H1 (cell line): Measurements from ENCODE around the gene INHBB. TPM values are rescaled to one million over a fixed set of nuclear protein-coding genes. Genes with fewer than 3 reads are reported as not detected.

Experiments
- CTCF ChIA-PET: fragments of 300-600 bp; sonication (Branson Sonifier 250); formaldehyde crosslinking; loops from one replicate; lab custom pipeline; 2021; ENCODE audit not compliant: partially characterized antibody; lab: Charles Lee
- POLR2A ChIA-PET: fragments of 300-600 bp; sonication (Branson Sonifier 250); formaldehyde crosslinking; loops from one replicate; lab custom pipeline; 2021; ENCODE audit warnings: inconsistent platforms; ENCODE audit not compliant: partially characterized antibody; lab: Charles Lee
- DNase-seq, 2 experiments: peaks; one replicate each; pipeline versions ENCODE4 v3.0.0 to v3.0.0-alpha.2; 2010 to 2022; ENCODE audit warnings: low spot score in 2 of 2, low read depth in 1 of 2, mixed read lengths in 1 of 2
- FAIRE-seq: peaks from 2 replicates; lab custom pipeline; 2011; peaks lifted over from hg19 to GRCh38; lab: Jason Lieb, UNC
- H2AFZ ChIP-seq: 2 replicates; pipeline ENCODE4 v1.8.1; 2012; ENCODE audit warnings: low read length, inconsistent platforms
- H2AK5ac ChIP-seq: 2 replicates; pipeline ENCODE4 v1.6.1; 2013; ENCODE audit warnings: low read depth, low read length
- H2BK120ac ChIP-seq: replicated peaks from 2 replicates; pipeline ENCODE3; 2013; ENCODE audit warnings: low read depth, low read length, inconsistent platforms
- H2BK12ac ChIP-seq: 2 replicates; pipeline ENCODE4 v1.6.1; 2013; ENCODE audit warnings: low read depth, low read length
- H2BK15ac ChIP-seq: 2 replicates; pipeline ENCODE4 v1.6.1; 2013; ENCODE audit warnings: low read length
- H2BK20ac ChIP-seq: 2 replicates; pipeline ENCODE4 v1.6.1; 2013; ENCODE audit warnings: low read length
- H2BK5ac ChIP-seq: 2 replicates; pipeline ENCODE4 v1.6.1; 2013; ENCODE audit warnings: low read depth, low read length
- H3K14ac ChIP-seq: 2 replicates; pipeline ENCODE4 v1.6.1; 2013; ENCODE audit warnings: inconsistent platforms; ENCODE audit not compliant: insufficient read length
- H3K18ac ChIP-seq: 2 replicates; pipeline ENCODE4 v1.6.1; 2013; ENCODE audit warnings: low read length; ENCODE audit errors: extremely low read depth
- H3K23ac ChIP-seq: 2 replicates; pipeline ENCODE4 v1.6.1; 2013; ENCODE audit warnings: inconsistent platforms; ENCODE audit not compliant: insufficient read length
- H3K23me2 ChIP-seq: 2 replicates; pipeline ENCODE4 v1.6.1; 2013; ENCODE audit warnings: low read depth, low read length
- H3K27ac ChIP-seq: 2 replicates; pipeline ENCODE4 v1.6.1; 2011; ENCODE audit warnings: low read depth, low read length, inconsistent platforms
- H3K27me3 ChIP-seq, 4 experiments: replicated peaks in 1 of 4; 1 replicate in 1 of 4; 2 replicates in 3 of 4; pipeline versions ENCODE4 v1.6.1 to v1.8.1; 2011 to 2013; ENCODE audit warnings: low read length in 3 of 4, mild to moderate bottlenecking in 3 of 4, inconsistent platforms in 2 of 4, mixed read lengths in 2 of 4, moderate library complexity in 1 of 4; ENCODE audit not compliant: control insufficient read depth in 3 of 4, insufficient read depth in 3 of 4; ENCODE audit errors: extremely low read depth in 1 of 4
- H3K36me3 ChIP-seq, 4 experiments: 2 replicates each; pipeline versions ENCODE4 v1.6.1 to v1.8.1; 2011 to 2013; ENCODE audit warnings: mild to moderate bottlenecking in 4 of 4, low read length in 3 of 4, moderate library complexity in 2 of 4, control low read depth in 1 of 4, inconsistent platforms in 1 of 4; ENCODE audit not compliant: insufficient read depth in 4 of 4, control insufficient read depth in 2 of 4
- H3K4ac ChIP-seq: replicated peaks from 2 replicates; pipeline ENCODE3; 2013; ENCODE audit warnings: low read length, low read depth, mixed read lengths, inconsistent platforms; ENCODE audit not compliant: insufficient read length
- H3K4me1 ChIP-seq, 4 experiments: replicated peaks in 1 of 4; 1 replicate in 1 of 4; 2 replicates in 3 of 4; pipeline versions ENCODE4 v1.6.1 to v1.8.1; 2011 to 2013; ENCODE audit warnings: low read length in 3 of 4, inconsistent platforms in 2 of 4, mixed read lengths in 1 of 4; ENCODE audit not compliant: insufficient read depth in 4 of 4, control insufficient read depth in 3 of 4
- H3K4me2 ChIP-seq, 2 experiments: 2 replicates each; pipeline versions ENCODE4 v1.6.1 to v1.8.1; 2011 to 2013; ENCODE audit warnings: low read depth in 2 of 2, low read length in 2 of 2, control low read depth in 1 of 2, inconsistent platforms in 1 of 2, mild to moderate bottlenecking in 1 of 2; ENCODE audit not compliant: insufficient read depth in 1 of 2
- H3K4me3 ChIP-seq, 4 experiments: fragments of 200-600, 300-600 bp in 1 of 4; sonication (generic), shearing (Covaris generic), sonication (Bioruptor Twin) in 1 of 4; 2 replicates each; pipeline versions ENCODE4 v1.5.1 to v1.8.1; 2011 to 2016; ENCODE audit warnings: low read length in 4 of 4, low read depth in 3 of 4, control low read depth in 2 of 4, inconsistent platforms in 2 of 4, mild to moderate bottlenecking in 2 of 4, mixed read lengths in 1 of 4, moderate library complexity in 1 of 4; ENCODE audit not compliant: insufficient read depth in 2 of 4; ENCODE audit errors: extremely low read depth in 1 of 4
- H3K56ac ChIP-seq: replicated peaks from 2 replicates; pipeline ENCODE3; 2013; ENCODE audit warnings: low read depth, mild to moderate bottlenecking, mixed read lengths, low read length, inconsistent platforms; ENCODE audit not compliant: insufficient read length
- H3K79me1 ChIP-seq: 2 replicates; pipeline ENCODE4 v1.6.1; 2013; ENCODE audit warnings: low read depth, low read length, control low read depth
- H3K79me2 ChIP-seq, 2 experiments: 2 replicates each; pipeline versions ENCODE4 v1.6.1 to v1.8.1; 2012 to 2013; ENCODE audit warnings: low read length in 2 of 2, mild to moderate bottlenecking in 2 of 2, inconsistent platforms in 1 of 2; ENCODE audit not compliant: insufficient read depth in 2 of 2, control insufficient read depth in 1 of 2
- H3K9ac ChIP-seq, 4 experiments: replicated peaks in 1 of 4; 1 replicate in 1 of 4; 2 replicates in 3 of 4; pipeline versions ENCODE4 v1.6.1 to v1.8.1; 2011 to 2013; ENCODE audit warnings: low read depth in 3 of 4, low read length in 3 of 4, control low read depth in 2 of 4, mild to moderate bottlenecking in 2 of 4, moderate library complexity in 2 of 4, inconsistent platforms in 1 of 4; ENCODE audit errors: extremely low read depth in 1 of 4
- H3K9me3 ChIP-seq, 2 experiments: 2 replicates each; pipeline versions ENCODE4 v1.6.1 to v1.8.1; 2012 to 2013; ENCODE audit warnings: mild to moderate bottlenecking in 2 of 2, moderate library complexity in 2 of 2, control low read depth in 1 of 2, inconsistent platforms in 1 of 2, low read depth in 1 of 2, low read length in 1 of 2, mixed read lengths in 1 of 2; ENCODE audit not compliant: insufficient read depth in 2 of 2
- H4K20me1 ChIP-seq, 2 experiments: replicated peaks in 1 of 2; 2 replicates each; pipeline versions ENCODE3 to v1.8.1; 2011 to 2013; ENCODE audit warnings: inconsistent platforms in 2 of 2, low read length in 2 of 2, mild to moderate bottlenecking in 1 of 2; ENCODE audit not compliant: insufficient read depth in 2 of 2, control insufficient read depth in 1 of 2
- H4K5ac ChIP-seq: 2 replicates; pipeline ENCODE4 v1.6.1; 2013; ENCODE audit warnings: low read length, low read depth, mixed read lengths, inconsistent platforms; ENCODE audit not compliant: insufficient read length
- H4K8ac ChIP-seq: 2 replicates; pipeline ENCODE4 v1.8.0; 2013; ENCODE audit warnings: mild to moderate bottlenecking, moderate library complexity, low read length, inconsistent platforms; ENCODE audit not compliant: insufficient read depth; ENCODE audit errors: extremely low read depth
- H4K91ac ChIP-seq: replicated peaks from 2 replicates; pipeline ENCODE3; 2013; ENCODE audit warnings: low read length, mixed read lengths, inconsistent platforms; ENCODE audit not compliant: insufficient read length
- ASH2L ChIP-seq: fragments of 200-600, 300-600 bp; sonication (generic); IDR thresholded peaks from one replicate; pipeline ENCODE4 v1.7.1; 2017; ENCODE audit warnings: low read length
- CTBP2 ChIP-seq: IDR thresholded peaks from 2 replicates; pipeline ENCODE4 v1.7.0; 2011; ENCODE audit warnings: borderline replicate concordance, mild to moderate bottlenecking, moderate library complexity, mixed read lengths, low read length; ENCODE audit not compliant: insufficient read depth, insufficient read length
- EGR1 ChIP-seq: IDR thresholded peaks from 2 replicates; pipeline ENCODE4 v1.6.1; 2011; ENCODE audit warnings: low read depth, low read length, borderline replicate concordance
- EZH2 ChIP-seq: fragments of 200-600 bp; sonication (generic); IDR thresholded peaks from 2 replicates; pipeline ENCODE4 v1.7.1; 2012; ENCODE audit warnings: low read depth, mild to moderate bottlenecking, moderate library complexity, low read length, inconsistent platforms; ENCODE audit not compliant: severe bottlenecking
- GTF2F1 ChIP-seq: IDR thresholded peaks from 2 replicates; pipeline ENCODE4 v1.6.1; 2012; ENCODE audit warnings: low read depth, low read length, improper control_type of control experiment, borderline replicate concordance
- MAFK ChIP-seq: IDR thresholded peaks from 2 replicates; pipeline ENCODE4 v1.6.1; 2012; ENCODE audit warnings: low read depth, mild to moderate bottlenecking, improper control_type of control experiment, low read length
- NANOG ChIP-seq: IDR thresholded peaks from 2 replicates; pipeline ENCODE4 v1.6.1; 2011; ENCODE audit warnings: low read length, low read depth, mild to moderate bottlenecking, inconsistent platforms; ENCODE audit not compliant: insufficient read depth, poor library complexity, severe bottlenecking
- SIX5 ChIP-seq: IDR thresholded peaks from 2 replicates; pipeline ENCODE4 v1.6.1; 2011; ENCODE audit warnings: mild to moderate bottlenecking, low read depth, low read length
- YY1 ChIP-seq: IDR thresholded peaks from 2 replicates; pipeline ENCODE4 v1.6.1; 2011; ENCODE audit warnings: low read depth, mild to moderate bottlenecking, low read length
- WGBS, 2 experiments: shearing (Covaris generic) in 1 of 2; methylation state at CpG; one replicate each; pipeline versions ENCODE4 v1.1.6 to v1.1.7; 2013 to 2015; ENCODE audit warnings: low lambda C conversion rate in 2 of 2, mixed read lengths in 2 of 2, inconsistent platforms in 1 of 2, low coverage in 1 of 2, missing lambda C conversion rate in 1 of 2; ENCODE audit not compliant: insufficient replicate concordance in 2 of 2, insufficient coverage in 1 of 2, insufficient read length in 1 of 2; ENCODE audit errors: extremely low coverage in 1 of 2, missing lambda C conversion rate in 1 of 2; 5-methylcytosine and 5-hydroxymethylcytosine counted together
- polyA plus RNA-seq, 7 experiments: library from polyadenylated mRNA; depleted of rRNA in 3 of 7; stranded (reverse) in 5 of 7; unstranded in 2 of 7; fragments of >200 nt in 5 of 7; fragments of 200-250 nt in 2 of 7; gene quantifications; 1 replicate in 5 of 7; 2 replicates in 1 of 7; 4 replicates in 1 of 7; pipeline versions ENCODE4 v1.2.1 to v1.2.3, GENCODE V29; 2011 to 2013; ENCODE audit warnings: missing spikeins in 2 of 7, mixed read lengths in 2 of 7
- total RNA-seq: library from RNA; stranded (reverse); fragmentation: NEBNext Ultra II Directional; extraction: Animal tissue kit (Norgen Biotek cat#: 25700); gene quantifications from 2 replicates; pipeline ENCODE4 v1.2.1, GENCODE V29; 2021
- TF ChIP-seq, protein P1 (sequence below): IDR thresholded peaks from 2 replicates; pipeline ENCODE4 v1.6.1; 2012; ENCODE audit warnings: low read length, inconsistent platforms

The INHBB gene
- total and polyA plus RNA-seq, 2 of the 8 experiments (the other 6 are each of a cell fraction or from before 2014, with no cell fraction given) = 0.30 to 0.32 TPM

DNA sequence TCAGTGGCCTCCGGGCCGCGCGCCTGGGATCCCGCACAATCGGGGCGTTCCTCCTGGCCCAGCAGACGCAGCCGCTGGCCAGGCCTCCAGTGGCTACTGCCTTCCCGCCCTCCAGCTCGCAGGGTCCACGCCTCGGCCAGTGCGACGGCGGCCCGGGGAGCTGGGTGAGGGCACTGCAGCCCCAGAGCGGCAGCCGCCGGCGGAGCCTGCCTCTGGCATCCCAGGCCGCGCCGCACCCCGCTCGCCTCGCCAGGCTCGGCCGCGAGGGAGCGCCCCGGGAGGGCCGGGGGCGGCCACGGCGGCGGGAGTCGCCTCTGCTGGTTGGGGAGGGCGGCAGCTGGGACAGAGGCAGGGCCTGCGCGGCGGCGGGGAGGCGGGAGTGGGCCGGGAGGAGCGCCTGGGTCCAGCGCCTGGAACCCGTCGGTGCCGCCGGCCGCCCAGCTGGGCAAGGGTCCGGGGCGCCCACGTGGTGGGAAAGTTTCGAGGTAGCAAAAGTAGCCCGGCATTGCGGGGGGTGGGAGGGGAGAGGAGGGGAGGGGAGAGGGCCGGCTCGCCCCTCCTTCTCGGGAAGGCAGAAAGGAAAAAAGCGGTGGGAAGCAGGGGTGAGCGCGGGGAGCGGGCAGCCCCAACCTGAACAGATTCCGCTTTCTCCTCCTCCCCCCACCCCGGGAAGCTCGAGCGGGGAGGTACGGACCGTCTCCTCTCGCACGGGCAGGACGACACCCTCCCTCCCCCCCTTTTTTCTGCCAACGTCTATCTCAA, 1.5 kb upstream of the INHBB start:
- WGBS, 2 experiments = 3% methylated on average over 14 of the region's 75 CpGs; no CpG with 5 or more reads in 1 of the 2 experiments
- H3K18ac ChIP-seq = no peak overlapping the region
- H3K27me3 ChIP-seq = peaks cover 45 to 83% (median 74%) of the 10 kb centered on the region in 4 experiments
- H3K79me1 ChIP-seq = no peaks in the 10 kb centered on the region
- no peak overlapping the region for H2BK120ac ChIP-seq
- H2AFZ ChIP-seq = no peak overlapping the region
- H3K27ac ChIP-seq = no peak overlapping the region
- peak in 1 of 2 experiments; percentile 67 for DNase-seq
- H3K79me2 ChIP-seq = no peaks in the 10 kb centered on the region
- H3K4me3 ChIP-seq = peak overlapping the region; percentile 20 to 57 (median 26); a peak in 6 of 8 replicates
- H4K91ac ChIP-seq = no peak overlapping the region
- H3K14ac ChIP-seq = no peak overlapping the region
- H4K5ac ChIP-seq = no peak overlapping the region
- H3K4me2 ChIP-seq = peak overlapping the region; percentile 66 to 98
- peaks cover 3 to 6% of the 10 kb centered on the region in 2 experiments for H4K20me1 ChIP-seq
- no peak overlapping the region for H2BK5ac ChIP-seq
- no peak overlapping the region for H4K8ac ChIP-seq
- H3K4me1 ChIP-seq = peaks cover 11 to 37% (median 19%) of the 10 kb centered on the region in 4 experiments
- H2BK20ac ChIP-seq = no peak overlapping the region
- H3K4ac ChIP-seq = no peak overlapping the region
- no peak overlapping the region for H2AK5ac ChIP-seq
- no peak overlapping the region for H2BK15ac ChIP-seq
- H3K56ac ChIP-seq = no peak overlapping the region
- no peaks in the 10 kb centered on the region for H3K9me3 ChIP-seq
- no peak overlapping the region for H3K23ac ChIP-seq
- peaks cover 13% of the 10 kb centered on the region; the same call in 1 of the 2 replicates for H3K23me2 ChIP-seq
- H3K36me3 ChIP-seq = peaks cover 0 to 19% (median 0%) of the 10 kb centered on the region in 4 experiments; a peak in 2 of 8 replicates
- no peak for FAIRE-seq
- no peak overlapping the region for H3K9ac ChIP-seq
- H2BK12ac ChIP-seq = no peak overlapping the region
- ChIA-PET POLR2A (interaction anchor here (1.5 kb wide), 1 partner anchor 731 kb away, joined by 4 read pairs; no protein-coding TSS in a partner anchor), CTCF (interaction anchor here (0.7 to 9.9 kb wide), 17 partner anchors 11 to 306 kb away, joined by 3 to 118 read pairs (median 8); no protein-coding TSS in a partner anchor)
- TF ChIP-seq MAFK (no peak), CTBP2 (no peak), SIX5 (no peak), NANOG (no peak), GTF2F1 (no peak), EGR1 (no peak), YY1 (no peak), ASH2L (no peak), EZH2 (peak; percentile 55)
- TF ChIP-seq, protein P1, sequence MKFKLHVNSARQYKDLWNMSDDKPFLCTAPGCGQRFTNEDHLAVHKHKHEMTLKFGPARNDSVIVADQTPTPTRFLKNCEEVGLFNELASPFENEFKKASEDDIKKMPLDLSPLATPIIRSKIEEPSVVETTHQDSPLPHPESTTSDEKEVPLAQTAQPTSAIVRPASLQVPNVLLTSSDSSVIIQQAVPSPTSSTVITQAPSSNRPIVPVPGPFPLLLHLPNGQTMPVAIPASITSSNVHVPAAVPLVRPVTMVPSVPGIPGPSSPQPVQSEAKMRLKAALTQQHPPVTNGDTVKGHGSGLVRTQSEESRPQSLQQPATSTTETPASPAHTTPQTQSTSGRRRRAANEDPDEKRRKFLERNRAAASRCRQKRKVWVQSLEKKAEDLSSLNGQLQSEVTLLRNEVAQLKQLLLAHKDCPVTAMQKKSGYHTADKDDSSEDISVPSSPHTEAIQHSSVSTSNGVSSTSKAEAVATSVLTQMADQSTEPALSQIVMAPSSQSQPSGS = no peak
